ENCODE measurements around the gene DNAJC21.
A peak's percentile ranks its signal among the peaks of the same experiment; 100 is the strongest.
"Not testable (repeated sequence)": the region's sequence is repeated elsewhere in the genome, so short reads cannot be mapped to it uniquely, and the experiment has no call there.

Gene DNAJC21

GRCh38 chr5:34929134-34929719 is at the start of gene DNAJC21:
TSS of gene DNAJC21 (plus strand) at chr5:34929559. CDS start at chr5:34929820, 261 bp downstream.
- DNase-seq (ENCODE audit: low spot score), result peak; percentile 99

- DNase-seq (ENCODE audit: low spot score), result no peak
Observed at GRCh38 chr5:34881246-34881645, 48.1 kb upstream of the DNAJC21 start.

- DNase-seq (ENCODE audit: low spot score), result no peak
Observed at GRCh38 chr5:34886392-34887119, 42.8 kb upstream of the DNAJC21 start.

GRCh38 chr5:34889394-34889793 is 40.0 kb upstream of the DNAJC21 start:
- DNase-seq (ENCODE audit: low spot score), result no peak

- no peak for DNase-seq (ENCODE audit: low spot score)
Observed at GRCh38 chr5:34891981-34892380, 37.4 kb upstream of the DNAJC21 start.

GRCh38 chr5:34892414-34892813 is 36.9 kb upstream of the DNAJC21 start:
- DNase-seq (ENCODE audit: low spot score), result no peak

- DNase-seq (ENCODE audit: low spot score), result no peak
Observed at GRCh38 chr5:34894716-34895115, 34.6 kb upstream of the DNAJC21 start.

- no peak for DNase-seq (ENCODE audit: low spot score)
Observed at GRCh38 chr5:34895641-34896419, 33.5 kb upstream of the DNAJC21 start.

GRCh38 chr5:34897646-34898045 is 31.7 kb upstream of the DNAJC21 start:
- DNase-seq (ENCODE audit: low spot score), result no peak

- peak; percentile 91 for DNase-seq (ENCODE audit: low spot score)
Observed at GRCh38 chr5:34898258-34898895, 31.0 kb upstream of the DNAJC21 start.

GRCh38 chr5:34899066-34899465 is 30.3 kb upstream of the DNAJC21 start:
- DNase-seq (ENCODE audit: low spot score), result no peak

- DNase-seq (ENCODE audit: low spot score), result no peak
Observed at GRCh38 chr5:34900652-34901051, 28.7 kb upstream of the DNAJC21 start.

- no peak for DNase-seq (ENCODE audit: low spot score)
Observed at GRCh38 chr5:34903260-34903659, 26.1 kb upstream of the DNAJC21 start.

- no peak for DNase-seq (ENCODE audit: low spot score)
Observed at GRCh38 chr5:34905564-34905963, 23.8 kb upstream of the DNAJC21 start.

- DNase-seq (ENCODE audit: low spot score), result no peak
Observed at GRCh38 chr5:34913072-34913471, 16.3 kb upstream of the DNAJC21 start.

- no peak for DNase-seq (ENCODE audit: low spot score)
Observed at GRCh38 chr5:34914671-34915138, 14.7 kb upstream of the DNAJC21 start.

GRCh38 chr5:34915139-34915855 is 14.1 kb upstream of the DNAJC21 start, which contains the start of the genes BRIX1 and RAD1:
TSS of gene BRIX1 (plus strand) at chr5:34915711. CDS start at chr5:34915739, 28 bp downstream.
TSS of gene RAD1 (minus strand) at chr5:34915504. CDS start at chr5:34914892, 612 bp downstream.
- peak; percentile 99 for DNase-seq (ENCODE audit: low spot score)

- DNase-seq (ENCODE audit: low spot score), result no peak
Observed at GRCh38 chr5:34915856-34916192, 13.5 kb upstream of the DNAJC21 start.

- DNase-seq (ENCODE audit: low spot score), result no peak
Observed at GRCh38 chr5:34916518-34916917, 12.8 kb upstream of the DNAJC21 start.

GRCh38 chr5:34918025-34918424 is 11.3 kb upstream of the DNAJC21 start:
- no peak for DNase-seq (ENCODE audit: low spot score)

- DNase-seq (ENCODE audit: low spot score), result no peak
Observed at GRCh38 chr5:34919077-34919476, 10.3 kb upstream of the DNAJC21 start.

GRCh38 chr5:34923256-34923655 is 6.1 kb upstream of the DNAJC21 start:
- not testable (repeated sequence) for DNase-seq (ENCODE audit: low spot score)

Data from Ammon's horn (tissue), 1 donor.